H1 (cell line): ENCODE measurements around the gene DCAF12L2. TPM values are rescaled to one million over a fixed set of nuclear protein-coding genes. Genes with fewer than 3 reads are reported as not detected.

ENCODE experiments used
- EZH2 ChIP-seq: fragments of 200-600 bp; sonication (generic); IDR thresholded peaks from 2 replicates; pipeline ENCODE4 v1.7.1; 2012; ENCODE audit warnings: low read depth, mild to moderate bottlenecking, moderate library complexity, low read length, inconsistent platforms; ENCODE audit not compliant: severe bottlenecking
- KDM4A ChIP-seq: IDR thresholded peaks from one replicate; pipeline ENCODE4 v1.7.1; 2012; ENCODE audit warnings: low read depth, mild to moderate bottlenecking, moderate library complexity, low read length, inconsistent platforms; ENCODE audit not compliant: severe bottlenecking
- POLR2A ChIP-seq, 2 experiments: IDR thresholded peaks; 1 replicate in 1 of 2; 2 replicates in 1 of 2; pipeline ENCODE4 v1.6.1; 2011; ENCODE audit warnings: low read depth in 2 of 2, low read length in 2 of 2, mild to moderate bottlenecking in 2 of 2; ENCODE audit errors: control extremely low read depth in 1 of 2
- polyA plus RNA-seq, 7 experiments: library from polyadenylated mRNA; depleted of rRNA in 3 of 7; stranded (reverse) in 5 of 7; unstranded in 2 of 7; fragments of >200 nt in 5 of 7; fragments of 200-250 nt in 2 of 7; gene quantifications; 1 replicate in 5 of 7; 2 replicates in 1 of 7; 4 replicates in 1 of 7; pipeline versions ENCODE4 v1.2.1 to v1.2.3, GENCODE V29; 2011 to 2013; ENCODE audit warnings: missing spikeins in 2 of 7, mixed read lengths in 2 of 7
- total RNA-seq: library from RNA; stranded (reverse); fragmentation: NEBNext Ultra II Directional; extraction: Animal tissue kit (Norgen Biotek cat#: 25700); gene quantifications from 2 replicates; pipeline ENCODE4 v1.2.1, GENCODE V29; 2021
- TF ChIP-seq, protein P1 (sequence below): fragments of 300-600 bp; sonication (generic); IDR thresholded peaks from 2 replicates; pipeline ENCODE4 v1.7.1; 2012; ENCODE audit warnings: low read length, moderate library complexity, mild to moderate bottlenecking, inconsistent platforms; ENCODE audit not compliant: insufficient replicate concordance

DCAF12L2 gene
- total and polyA plus RNA-seq, 2 of the 8 experiments (the other 6 are each of a cell fraction or from before 2014, with no cell fraction given) = 1.1 to 1.7 TPM

- TF ChIP-seq, protein P1, sequence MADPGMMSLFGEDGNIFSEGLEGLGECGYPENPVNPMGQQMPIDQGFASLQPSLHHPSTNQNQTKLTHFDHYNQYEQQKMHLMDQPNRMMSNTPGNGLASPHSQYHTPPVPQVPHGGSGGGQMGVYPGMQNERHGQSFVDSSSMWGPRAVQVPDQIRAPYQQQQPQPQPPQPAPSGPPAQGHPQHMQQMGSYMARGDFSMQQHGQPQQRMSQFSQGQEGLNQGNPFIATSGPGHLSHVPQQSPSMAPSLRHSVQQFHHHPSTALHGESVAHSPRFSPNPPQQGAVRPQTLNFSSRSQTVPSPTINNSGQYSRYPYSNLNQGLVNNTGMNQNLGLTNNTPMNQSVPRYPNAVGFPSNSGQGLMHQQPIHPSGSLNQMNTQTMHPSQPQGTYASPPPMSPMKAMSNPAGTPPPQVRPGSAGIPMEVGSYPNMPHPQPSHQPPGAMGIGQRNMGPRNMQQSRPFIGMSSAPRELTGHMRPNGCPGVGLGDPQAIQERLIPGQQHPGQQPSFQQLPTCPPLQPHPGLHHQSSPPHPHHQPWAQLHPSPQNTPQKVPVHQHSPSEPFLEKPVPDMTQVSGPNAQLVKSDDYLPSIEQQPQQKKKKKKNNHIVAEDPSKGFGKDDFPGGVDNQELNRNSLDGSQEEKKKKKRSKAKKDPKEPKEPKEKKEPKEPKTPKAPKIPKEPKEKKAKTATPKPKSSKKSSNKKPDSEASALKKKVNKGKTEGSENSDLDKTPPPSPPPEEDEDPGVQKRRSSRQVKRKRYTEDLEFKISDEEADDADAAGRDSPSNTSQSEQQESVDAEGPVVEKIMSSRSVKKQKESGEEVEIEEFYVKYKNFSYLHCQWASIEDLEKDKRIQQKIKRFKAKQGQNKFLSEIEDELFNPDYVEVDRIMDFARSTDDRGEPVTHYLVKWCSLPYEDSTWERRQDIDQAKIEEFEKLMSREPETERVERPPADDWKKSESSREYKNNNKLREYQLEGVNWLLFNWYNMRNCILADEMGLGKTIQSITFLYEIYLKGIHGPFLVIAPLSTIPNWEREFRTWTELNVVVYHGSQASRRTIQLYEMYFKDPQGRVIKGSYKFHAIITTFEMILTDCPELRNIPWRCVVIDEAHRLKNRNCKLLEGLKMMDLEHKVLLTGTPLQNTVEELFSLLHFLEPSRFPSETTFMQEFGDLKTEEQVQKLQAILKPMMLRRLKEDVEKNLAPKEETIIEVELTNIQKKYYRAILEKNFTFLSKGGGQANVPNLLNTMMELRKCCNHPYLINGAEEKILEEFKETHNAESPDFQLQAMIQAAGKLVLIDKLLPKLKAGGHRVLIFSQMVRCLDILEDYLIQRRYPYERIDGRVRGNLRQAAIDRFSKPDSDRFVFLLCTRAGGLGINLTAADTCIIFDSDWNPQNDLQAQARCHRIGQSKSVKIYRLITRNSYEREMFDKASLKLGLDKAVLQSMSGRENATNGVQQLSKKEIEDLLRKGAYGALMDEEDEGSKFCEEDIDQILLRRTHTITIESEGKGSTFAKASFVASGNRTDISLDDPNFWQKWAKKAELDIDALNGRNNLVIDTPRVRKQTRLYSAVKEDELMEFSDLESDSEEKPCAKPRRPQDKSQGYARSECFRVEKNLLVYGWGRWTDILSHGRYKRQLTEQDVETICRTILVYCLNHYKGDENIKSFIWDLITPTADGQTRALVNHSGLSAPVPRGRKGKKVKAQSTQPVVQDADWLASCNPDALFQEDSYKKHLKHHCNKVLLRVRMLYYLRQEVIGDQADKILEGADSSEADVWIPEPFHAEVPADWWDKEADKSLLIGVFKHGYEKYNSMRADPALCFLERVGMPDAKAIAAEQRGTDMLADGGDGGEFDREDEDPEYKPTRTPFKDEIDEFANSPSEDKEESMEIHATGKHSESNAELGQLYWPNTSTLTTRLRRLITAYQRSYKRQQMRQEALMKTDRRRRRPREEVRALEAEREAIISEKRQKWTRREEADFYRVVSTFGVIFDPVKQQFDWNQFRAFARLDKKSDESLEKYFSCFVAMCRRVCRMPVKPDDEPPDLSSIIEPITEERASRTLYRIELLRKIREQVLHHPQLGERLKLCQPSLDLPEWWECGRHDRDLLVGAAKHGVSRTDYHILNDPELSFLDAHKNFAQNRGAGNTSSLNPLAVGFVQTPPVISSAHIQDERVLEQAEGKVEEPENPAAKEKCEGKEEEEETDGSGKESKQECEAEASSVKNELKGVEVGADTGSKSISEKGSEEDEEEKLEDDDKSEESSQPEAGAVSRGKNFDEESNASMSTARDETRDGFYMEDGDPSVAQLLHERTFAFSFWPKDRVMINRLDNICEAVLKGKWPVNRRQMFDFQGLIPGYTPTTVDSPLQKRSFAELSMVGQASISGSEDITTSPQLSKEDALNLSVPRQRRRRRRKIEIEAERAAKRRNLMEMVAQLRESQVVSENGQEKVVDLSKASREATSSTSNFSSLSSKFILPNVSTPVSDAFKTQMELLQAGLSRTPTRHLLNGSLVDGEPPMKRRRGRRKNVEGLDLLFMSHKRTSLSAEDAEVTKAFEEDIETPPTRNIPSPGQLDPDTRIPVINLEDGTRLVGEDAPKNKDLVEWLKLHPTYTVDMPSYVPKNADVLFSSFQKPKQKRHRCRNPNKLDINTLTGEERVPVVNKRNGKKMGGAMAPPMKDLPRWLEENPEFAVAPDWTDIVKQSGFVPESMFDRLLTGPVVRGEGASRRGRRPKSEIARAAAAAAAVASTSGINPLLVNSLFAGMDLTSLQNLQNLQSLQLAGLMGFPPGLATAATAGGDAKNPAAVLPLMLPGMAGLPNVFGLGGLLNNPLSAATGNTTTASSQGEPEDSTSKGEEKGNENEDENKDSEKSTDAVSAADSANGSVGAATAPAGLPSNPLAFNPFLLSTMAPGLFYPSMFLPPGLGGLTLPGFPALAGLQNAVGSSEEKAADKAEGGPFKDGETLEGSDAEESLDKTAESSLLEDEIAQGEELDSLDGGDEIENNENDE = no peak
- TF ChIP-seq EZH2 = no peak
- peak; percentile 24 for TF ChIP-seq KDM4A
- no peak for TF ChIP-seq POLR2A (IDR thresholded peaks at IDR 0.05; ENCODE audit: control extremely low read depth in 1 of 2, low read depth in 2 of 2, low read length in 2 of 2)
Observed at GRCh38 chrX:126165401-126165720, 728 bp downstream of the DCAF12L2 start (continued).
